Skin epidermis (tissue), 12 donors: Measurements from ENCODE around the gene WDR45.
"Not testable (repeated sequence)": the region's sequence is repeated elsewhere in the genome, so short reads cannot be mapped to it uniquely, and the experiment has no call there.

Experiments
- H3K27ac ChIP-seq, 21 experiments: fragments of 200-600 bp; sonication (generic) in 11 of 21; one replicate each; pipeline ENCODE4 v1.5.0; 2020; ENCODE audit warnings: mild to moderate bottlenecking in 3 of 21, inconsistent platforms in 2 of 21, moderate library complexity in 2 of 21
- H3K4me3 ChIP-seq, 7 experiments: fragments of 200-600 bp; sonication (generic) in 2 of 7; one replicate each; pipeline ENCODE4 v1.5.0; 2020; ENCODE audit warnings: inconsistent platforms in 2 of 7, mild to moderate bottlenecking in 2 of 7, moderate library complexity in 1 of 7

The WDR45 gene

GRCh38 chrX:49079489-49080428, at the start of gene WDR45:
TSS of gene WDR45 (minus strand) at chrX:49079887. CDS start at chrX:49078095, 1,792 bp downstream.
- H3K4me3 ChIP-seq, result peak within 1 kb of the TSS; percentile 49 to 68 (median 59)

GRCh38 chrX:49129427-49129826, 49.7 kb upstream of the WDR45 start:
- no peak overlapping the region for H3K4me3 ChIP-seq
- no peak overlapping the region for H3K27ac ChIP-seq

More at GRCh38 chrX:49079489-49080428, at the start of gene WDR45:
- peak within 1 kb of the TSS; percentile 80 to 97 (median 91) for H3K27ac ChIP-seq

DNA sequence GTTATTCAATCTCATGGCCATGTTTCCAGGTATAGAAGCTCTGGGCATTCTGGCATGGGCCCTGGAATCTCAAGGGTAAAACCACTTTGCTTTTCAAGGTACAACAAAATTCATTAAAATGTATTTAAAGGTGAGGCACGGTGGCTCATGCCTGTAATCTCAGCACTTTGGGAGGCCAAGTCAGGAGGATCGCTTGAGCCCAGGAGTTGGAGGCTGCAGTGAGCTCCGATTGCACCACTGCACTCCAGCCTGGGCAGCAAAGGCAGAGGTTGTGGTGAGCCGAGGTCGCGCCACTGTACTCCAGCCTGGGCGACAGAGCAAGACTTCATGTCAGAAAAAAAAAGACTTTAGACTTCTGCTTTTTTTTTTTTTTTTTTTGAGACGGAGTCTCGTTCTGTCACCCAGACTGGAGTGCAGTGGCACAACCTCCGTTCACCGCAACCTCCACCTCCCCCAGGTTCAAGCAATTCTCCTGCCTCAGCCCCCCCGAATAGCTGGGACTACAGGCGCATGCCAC, 48.1 kb upstream of the WDR45 start:
- not testable (repeated sequence) for H3K27ac ChIP-seq, H3K4me3 ChIP-seq

DNA sequence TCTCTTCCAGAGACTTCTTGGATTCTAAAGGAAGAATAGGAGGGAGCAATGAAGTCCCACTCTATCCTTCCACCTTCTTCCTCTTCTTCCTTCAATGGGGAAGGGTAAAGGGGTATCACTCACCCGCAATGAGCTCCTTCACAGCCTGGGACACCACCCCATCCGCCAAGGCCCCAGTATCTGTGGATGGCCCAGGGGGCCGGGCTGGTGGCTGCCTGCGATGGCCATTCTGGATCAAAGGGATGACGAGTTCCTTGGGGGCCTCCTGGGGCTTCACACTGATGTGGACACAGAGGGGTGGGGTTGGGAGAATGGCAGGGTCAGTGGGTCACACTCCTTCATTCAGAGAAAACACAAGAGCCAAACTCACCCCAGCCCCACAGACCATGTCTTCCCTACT, 42.8 kb upstream of the WDR45 start:
- H3K4me3 ChIP-seq, result peak overlapping the region in 6 of 7 experiments; percentile 53 to 70 (median 66)
- H3K27ac ChIP-seq, result peak overlapping the region in 4 of 21 experiments; percentile 71 to 83 (median 78)

GRCh38 chrX:49120091-49120490, 40.4 kb upstream of the WDR45 start:
- Histone ChIP-seq H3K27ac (no peak overlapping the region), H3K4me3 (no peak overlapping the region)

GRCh38 chrX:49117581-49117980, 37.9 kb upstream of the WDR45 start:
- Histone ChIP-seq H3K27ac (peak overlapping the region in 2 of 21 experiments; percentile 36 to 44), H3K4me3 (no peak overlapping the region)

GRCh38 chrX:49116716-49117115, 37.0 kb upstream of the WDR45 start:
- no peak overlapping the region for H3K27ac ChIP-seq
- no peak overlapping the region for H3K4me3 ChIP-seq

DNA sequence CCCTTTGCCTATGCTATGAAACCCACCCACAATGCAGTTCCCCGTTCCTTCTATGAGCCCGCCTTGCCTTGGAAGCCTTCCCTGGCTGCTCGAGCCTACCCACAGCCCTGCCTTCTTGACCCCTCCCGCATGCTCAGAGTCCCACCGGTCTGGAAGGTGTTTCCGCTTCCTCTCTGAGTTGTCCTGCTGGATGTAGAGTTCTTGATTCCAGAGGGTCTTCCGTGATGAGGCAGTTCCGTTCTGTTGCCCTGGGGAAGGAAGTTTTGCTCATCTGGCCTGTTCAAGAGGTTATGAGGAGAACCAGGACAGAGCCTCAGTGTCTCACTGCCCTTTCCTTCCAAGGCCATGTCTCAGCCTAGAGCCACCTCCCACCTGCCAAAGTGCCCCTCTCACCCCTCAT, 36.4 kb upstream of the WDR45 start:
- H3K4me3 ChIP-seq, result no peak overlapping the region

DNA sequence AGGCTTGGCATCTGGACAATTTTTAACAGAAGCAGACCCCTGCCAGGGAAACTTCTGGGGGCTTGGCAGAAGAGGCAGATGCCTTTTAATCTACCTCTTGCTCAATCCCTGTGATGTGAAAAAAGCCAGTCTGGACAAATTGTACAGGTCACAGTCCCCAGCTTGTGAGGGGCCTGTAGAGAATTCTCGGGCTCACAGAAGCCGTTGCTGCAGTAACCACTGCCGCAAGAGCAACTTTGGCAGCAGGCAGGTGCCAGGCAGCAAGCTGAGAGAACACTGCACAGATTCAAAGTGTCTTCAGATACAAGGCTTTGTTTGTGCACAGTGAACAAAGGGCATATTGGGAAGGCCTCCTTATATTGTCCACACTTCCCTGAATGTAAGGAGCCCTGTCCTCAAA, 32.1 kb upstream of the WDR45 start:
- H3K4me3 ChIP-seq, result no peak overlapping the region
- no peak overlapping the region for H3K27ac ChIP-seq

More for the DNA sequence above, 36.4 kb upstream of the WDR45 start:
- no peak overlapping the region for H3K27ac ChIP-seq

DNA sequence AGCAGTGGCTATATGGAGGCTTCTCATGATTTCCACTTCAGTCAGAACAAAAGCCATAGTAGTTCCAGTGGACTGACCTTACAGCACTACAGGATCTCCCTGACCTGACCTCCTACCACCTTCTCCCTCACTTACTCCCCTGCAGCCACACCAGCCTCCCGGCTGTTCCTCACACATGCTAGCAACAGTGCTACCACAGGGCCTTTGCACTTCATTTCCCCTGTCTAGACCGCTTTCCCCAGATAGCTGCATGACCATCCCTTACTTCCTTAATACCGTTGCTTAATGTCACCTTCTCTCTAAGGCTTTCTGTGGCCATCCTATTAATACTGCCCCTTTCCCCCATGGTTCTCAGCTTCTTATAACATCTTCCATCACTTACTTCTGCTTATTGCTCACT, 30.7 kb upstream of the WDR45 start:
- no peak overlapping the region for H3K27ac ChIP-seq

GRCh38 chrX:49108641-49109040, 29.0 kb upstream of the WDR45 start:
- H3K4me3 ChIP-seq, result no peak overlapping the region
- no peak overlapping the region for H3K27ac ChIP-seq

More for the DNA sequence above, 30.7 kb upstream of the WDR45 start:
- no peak overlapping the region for H3K4me3 ChIP-seq

GRCh38 chrX:49106930-49107329, 27.2 kb upstream of the WDR45 start:
- Histone ChIP-seq H3K4me3 (no peak overlapping the region), H3K27ac (no peak overlapping the region)

DNA sequence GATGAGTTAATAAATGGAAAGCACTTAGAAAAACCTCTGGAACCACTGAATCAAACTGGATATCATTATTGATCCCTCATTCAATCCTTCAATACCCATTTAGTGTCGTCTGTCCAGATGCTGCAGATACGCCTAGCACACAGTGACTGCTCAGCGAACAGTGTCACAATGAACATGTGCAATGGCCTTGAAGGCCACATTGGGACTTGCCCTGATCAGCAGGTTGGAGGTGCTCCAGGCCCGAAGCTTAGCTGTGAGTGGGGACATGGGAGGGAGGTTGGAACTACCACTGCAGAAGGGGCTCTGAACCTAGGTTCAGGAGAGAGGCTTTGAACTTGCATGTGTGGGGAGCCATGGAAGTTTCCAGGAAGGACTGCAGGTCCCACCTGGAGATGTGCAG, 26.6 kb upstream of the WDR45 start:
- Histone ChIP-seq H3K4me3 (no peak overlapping the region), H3K27ac (no peak overlapping the region)

- Histone ChIP-seq H3K27ac (no peak overlapping the region), H3K4me3 (no peak overlapping the region)
Observed at GRCh38 chrX:49103637-49104036, 23.9 kb upstream of the WDR45 start.

GRCh38 chrX:49102190-49102589, 22.5 kb upstream of the WDR45 start:
- H3K4me3 ChIP-seq, result no peak overlapping the region
- no peak overlapping the region for H3K27ac ChIP-seq

DNA sequence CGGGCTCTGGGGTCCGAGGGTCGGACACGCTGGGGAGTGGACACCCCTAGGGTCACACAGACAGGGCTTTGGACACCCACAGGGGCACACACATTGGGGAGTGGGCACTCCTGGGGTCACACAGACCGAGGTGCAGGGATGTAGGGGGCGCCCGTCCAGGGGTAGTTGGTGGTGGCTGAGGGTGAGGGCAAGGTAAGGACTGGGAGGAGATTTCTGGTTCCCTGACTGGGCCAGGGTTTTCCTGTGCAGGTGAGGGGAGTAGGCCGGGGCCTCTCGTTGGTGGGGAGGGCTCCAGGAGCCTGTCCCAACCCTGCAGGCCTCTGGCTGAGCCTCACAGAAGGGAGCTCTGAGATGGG, 21.9 kb upstream of the WDR45 start:
- peak overlapping the region; percentile 41 to 56 (median 49) for H3K4me3 ChIP-seq
- H3K27ac ChIP-seq, result peak overlapping the region in 19 of 21 experiments; percentile 23 to 81 (median 53)

DNA sequence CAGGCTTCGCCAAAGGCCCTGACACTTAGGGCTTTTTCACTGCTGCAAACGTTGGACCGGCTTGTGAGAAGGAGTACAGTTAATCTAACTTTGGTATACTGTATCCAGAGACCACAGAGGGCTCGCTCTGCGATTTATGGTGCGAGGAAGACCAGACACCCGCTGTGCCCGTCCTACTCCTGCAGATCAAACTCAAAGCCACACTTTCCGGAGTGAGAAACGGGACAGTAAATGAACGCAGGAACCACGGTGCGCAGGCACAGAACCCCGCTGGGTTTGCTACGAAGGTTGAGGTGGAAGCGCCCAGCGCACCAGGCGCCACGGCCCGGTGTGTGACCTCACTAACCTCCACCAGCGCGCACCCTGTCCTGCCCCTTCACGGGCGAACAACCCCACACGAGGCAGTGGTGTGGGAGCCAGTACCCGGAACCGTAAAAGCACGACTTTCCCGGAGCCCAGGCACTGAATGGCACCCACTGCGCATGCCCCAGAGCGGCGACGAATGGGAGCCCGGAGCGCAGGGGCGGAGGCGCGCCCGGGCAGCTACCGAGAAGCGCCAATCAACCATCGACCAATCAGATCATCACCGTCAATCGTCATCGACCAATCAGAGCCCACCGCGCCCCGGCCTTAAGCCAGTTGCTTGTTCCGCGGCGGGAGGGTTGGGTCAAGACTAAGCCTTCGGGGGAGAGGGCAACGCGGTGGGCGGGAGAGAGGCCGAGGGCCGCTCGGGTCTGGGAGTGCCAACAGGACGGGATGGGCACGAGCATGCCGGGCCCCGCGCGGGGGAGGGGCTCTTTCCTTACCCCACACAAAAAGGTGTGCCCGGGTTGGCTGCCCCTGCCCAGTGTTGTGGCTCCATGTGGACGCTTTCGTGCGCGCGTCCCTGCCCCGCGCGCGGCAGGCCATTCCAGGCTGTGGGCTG, 21.3 kb upstream of the WDR45 start:
- Histone ChIP-seq H3K4me3 (peak overlapping the region; percentile 41 to 56 (median 49)), H3K27ac (peak overlapping the region in 20 of 21 experiments; percentile 31 to 81 (median 66))

DNA sequence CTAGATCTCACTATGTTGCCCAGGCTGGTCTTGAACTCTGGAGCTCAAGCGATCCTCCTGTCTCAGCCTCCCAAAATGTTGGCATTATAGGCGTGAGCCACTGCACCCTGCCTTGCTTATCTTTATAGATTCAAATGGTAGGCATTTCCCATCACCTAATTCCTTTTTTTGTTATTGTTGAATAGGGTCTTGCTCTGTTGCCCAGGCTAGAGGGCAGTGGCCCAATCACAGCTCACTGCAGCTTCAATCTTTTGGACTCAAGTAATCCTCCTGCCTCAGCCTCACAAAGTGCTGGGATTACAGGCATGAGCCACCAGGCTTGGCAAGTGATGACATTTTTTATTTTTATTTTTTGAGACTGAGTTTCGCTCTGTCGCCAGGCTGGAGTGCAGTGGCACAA, 16.7 kb upstream of the WDR45 start:
- Histone ChIP-seq H3K27ac (no peak overlapping the region), H3K4me3 (no peak overlapping the region)

- no peak overlapping the region for H3K27ac ChIP-seq
- no peak overlapping the region for H3K4me3 ChIP-seq
Observed at GRCh38 chrX:49089553-49089952, 9.9 kb upstream of the WDR45 start.

- no peak overlapping the region for H3K4me3 ChIP-seq
- H3K27ac ChIP-seq, result no peak overlapping the region
Observed at GRCh38 chrX:49082271-49082871, 2.7 kb upstream of the WDR45 start.
